Parathyroid adenoma (tissue), 2 donors: ENCODE data around the gene TXNRD2.

Experiments used
- H2AFZ ChIP-seq: fragments of 300-600 bp; sonication (generic); one replicate; pipeline ENCODE4 v1.7.0; 2017; ENCODE audit warnings: antibody characterized with exemption, mild to moderate bottlenecking
- H3K27ac ChIP-seq: fragments of 300-600 bp; sonication (generic); one replicate; pipeline ENCODE4 v1.7.0; 2017
- H3K27me3 ChIP-seq: fragments of 300-600 bp; sonication (generic); one replicate; pipeline ENCODE4 v1.7.0; 2017; ENCODE audit warnings: low read length; ENCODE audit not compliant: control insufficient read depth, insufficient read depth
- H3K36me3 ChIP-seq: fragments of 300-600 bp; sonication (generic); one replicate; pipeline ENCODE4 v1.7.0; 2017; ENCODE audit warnings: low read length; ENCODE audit not compliant: control insufficient read depth, insufficient read depth
- H3K4me1 ChIP-seq: fragments of 300-600 bp; sonication (generic); one replicate; pipeline ENCODE4 v1.7.0; 2017; ENCODE audit warnings: control low read depth
- H3K4me2 ChIP-seq: fragments of 300-600 bp; sonication (generic); one replicate; pipeline ENCODE4 v1.7.0; 2017; ENCODE audit warnings: low read length
- H3K4me3 ChIP-seq: fragments of 300-600 bp; sonication (generic); one replicate; pipeline ENCODE4 v1.7.0; 2017; ENCODE audit warnings: low read depth, low read length
- H3K79me2 ChIP-seq: fragments of 300-600 bp; sonication (generic); one replicate; pipeline ENCODE4 v1.7.0; 2017; ENCODE audit warnings: control low read depth
- H3K9ac ChIP-seq: fragments of 300-600 bp; sonication (generic); one replicate; pipeline ENCODE4 v1.7.0; 2017; ENCODE audit warnings: mild to moderate bottlenecking
- H3K9me3 ChIP-seq: fragments of 300-600 bp; sonication (generic); one replicate; pipeline ENCODE4 v1.7.0; 2017; ENCODE audit warnings: low read length; ENCODE audit not compliant: control insufficient read depth
- CTCF ChIP-seq: fragments of 300-600 bp; sonication (generic); IDR thresholded peaks from one replicate; pipeline ENCODE4 v1.7.0; 2017; ENCODE audit warnings: antibody characterized with exemption, mild to moderate bottlenecking
- donor health status: primary hyperparathyroidism.

TXNRD2 gene

GRCh38 chr22:19875061-19875530, 66.5 kb downstream of the TXNRD2 start:
- no peak overlapping the region for H2AFZ ChIP-seq
- H3K4me3 ChIP-seq = no peak overlapping the region
- no peak overlapping the region for H3K9ac ChIP-seq
- H3K4me2 ChIP-seq = no peak overlapping the region
- no peaks in the 10 kb centered on the region for H3K36me3 ChIP-seq
- H3K27ac ChIP-seq = no peak overlapping the region
- no peaks in the 10 kb centered on the region for H3K27me3 ChIP-seq
- TF ChIP-seq CTCF = no peak
- H3K79me2 ChIP-seq = no peaks in the 10 kb centered on the region
- H3K9me3 ChIP-seq = no peaks in the 10 kb centered on the region
- H3K4me1 ChIP-seq = no peaks in the 10 kb centered on the region

DNA sequence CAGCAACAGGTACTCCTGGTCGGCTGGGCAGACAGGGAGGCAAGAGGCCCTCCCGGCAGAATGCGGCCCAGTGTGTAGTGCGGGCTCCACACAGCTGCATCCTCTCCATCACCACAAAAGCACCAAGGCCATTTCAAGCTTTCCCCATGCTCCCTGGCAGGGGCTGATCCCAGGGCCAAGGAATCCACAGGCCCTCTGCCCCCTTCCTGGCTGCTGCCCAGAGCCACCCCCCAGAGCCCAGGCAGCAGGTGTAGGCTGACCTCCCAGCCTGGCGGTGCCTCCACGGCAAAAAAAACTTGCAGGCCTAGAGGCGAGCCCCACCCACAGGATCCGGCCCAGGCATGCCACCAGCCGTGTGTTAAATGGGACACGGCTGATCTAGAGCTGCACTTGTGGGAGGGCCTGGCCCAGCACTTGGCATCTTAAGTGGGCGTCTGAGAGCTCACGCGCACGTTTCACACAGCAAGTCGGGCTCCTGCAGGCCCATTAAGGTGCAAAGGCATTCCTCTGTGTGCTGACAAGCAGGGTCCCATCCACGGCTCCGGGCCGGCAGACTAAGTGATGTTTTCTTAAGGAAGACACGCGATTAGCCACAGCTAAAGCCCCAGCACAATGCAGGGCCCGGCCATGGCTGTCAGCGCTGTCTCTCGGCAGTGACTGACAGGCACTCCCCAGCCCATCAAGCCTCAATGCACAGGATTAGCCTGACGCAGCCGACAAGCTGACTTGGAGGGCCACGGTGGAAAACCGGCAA, 67.1 kb downstream of the TXNRD2 start:
- Histone ChIP-seq H3K27ac (no peak overlapping the region), H3K9me3 (no peaks in the 10 kb centered on the region), H3K4me3 (no peak overlapping the region), H3K79me2 (no peaks in the 10 kb centered on the region), H3K4me2 (no peak overlapping the region), H3K36me3 (no peaks in the 10 kb centered on the region), H3K9ac (no peak overlapping the region), H3K4me1 (no peaks in the 10 kb centered on the region), H3K27me3 (no peaks in the 10 kb centered on the region), H2AFZ (no peak overlapping the region)
- TF ChIP-seq CTCF = no peak

- H2AFZ ChIP-seq = no peak overlapping the region
- H3K27me3 ChIP-seq = no peaks in the 10 kb centered on the region
- no peak overlapping the region for H3K4me3 ChIP-seq
- no peak overlapping the region for H3K27ac ChIP-seq
- no peaks in the 10 kb centered on the region for H3K79me2 ChIP-seq
- no peaks in the 10 kb centered on the region for H3K4me1 ChIP-seq
- H3K9ac ChIP-seq = no peak overlapping the region
- no peaks in the 10 kb centered on the region for H3K36me3 ChIP-seq
- no peaks in the 10 kb centered on the region for H3K9me3 ChIP-seq
- no peak for TF ChIP-seq CTCF
- H3K4me2 ChIP-seq = no peak overlapping the region
Observed at GRCh38 chr22:19873960-19874306, 67.7 kb downstream of the TXNRD2 start.

DNA sequence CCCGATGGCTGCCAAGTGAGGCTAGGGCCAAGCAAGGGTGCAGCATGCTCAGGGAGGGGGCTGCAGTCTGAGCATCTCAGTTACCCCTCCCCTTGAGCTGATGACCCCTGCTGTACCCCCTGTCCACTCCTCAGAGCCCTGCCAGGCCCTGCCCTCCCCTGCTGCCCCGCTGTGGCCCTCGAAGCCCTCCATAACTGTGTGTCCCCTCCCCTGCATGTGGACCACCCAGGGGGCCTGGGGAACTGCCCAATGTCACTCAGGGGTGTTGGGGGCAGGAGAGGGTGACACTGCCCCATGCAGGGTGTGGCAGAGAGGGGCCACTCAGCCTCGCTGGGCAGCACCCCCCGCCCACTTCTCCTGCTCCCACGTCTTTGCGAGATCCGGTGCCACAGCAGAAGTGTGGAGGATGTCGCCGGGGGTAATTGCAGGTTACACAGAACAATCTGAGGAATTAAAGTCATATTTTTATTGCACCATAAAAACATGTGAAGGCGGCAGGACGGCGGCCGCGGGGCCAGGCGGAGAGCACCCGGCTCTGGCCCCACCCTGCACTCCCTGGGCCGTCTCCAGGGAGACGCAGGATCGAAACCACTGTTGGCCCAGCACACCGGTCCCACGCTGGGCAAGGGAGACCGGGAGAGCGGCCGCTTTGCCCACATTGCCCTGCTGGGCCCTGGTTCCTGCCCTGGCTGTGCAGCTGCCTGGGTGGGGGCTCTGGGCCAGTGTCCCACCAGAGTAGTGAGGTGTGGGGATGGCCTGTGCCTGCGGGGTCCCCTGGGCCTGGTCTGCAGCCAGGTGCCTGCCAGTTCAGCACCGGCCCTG, 68.3 kb downstream of the TXNRD2 start:
- Histone ChIP-seq H3K9me3 (no peaks in the 10 kb centered on the region), H3K79me2 (no peaks in the 10 kb centered on the region), H3K36me3 (no peaks in the 10 kb centered on the region), H3K4me2 (no peak overlapping the region), H2AFZ (no peak overlapping the region), H3K27ac (no peak overlapping the region), H3K27me3 (no peaks in the 10 kb centered on the region), H3K4me3 (no peak overlapping the region), H3K9ac (no peak overlapping the region), H3K4me1 (no peaks in the 10 kb centered on the region)
- no peak for TF ChIP-seq CTCF
